ENCODE measurements around the gene GABRP. TPM values are rescaled to one million over a fixed set of nuclear protein-coding genes. Genes with fewer than 3 reads are reported as not detected.

GABRP gene
- total RNA-seq, 1 experiment from 2014 or later, result not detected

- Mint-ChIP-seq H3K27me3 (ENCODE audit: insufficient read depth, unreplicated experiment) (no peaks in the 10 kb centered on the region), H3K9me3 (ENCODE audit: unreplicated experiment) (peaks cover 27% of the 10 kb centered on the region), H3K27ac (ENCODE audit: low read depth, unreplicated experiment) (no peak overlapping the region), H3K4me1 (ENCODE audit: insufficient read depth, unreplicated experiment) (peaks cover 24% of the 10 kb centered on the region), H3K36me3 (ENCODE audit: insufficient read depth, unreplicated experiment) (no peaks in the 10 kb centered on the region), H3K4me3 (ENCODE audit: unreplicated experiment) (peak overlapping the region; percentile 68)
- BruUV-seq (replicated peaks), result no TSS peak
- TF ChIP-seq, protein P1, sequence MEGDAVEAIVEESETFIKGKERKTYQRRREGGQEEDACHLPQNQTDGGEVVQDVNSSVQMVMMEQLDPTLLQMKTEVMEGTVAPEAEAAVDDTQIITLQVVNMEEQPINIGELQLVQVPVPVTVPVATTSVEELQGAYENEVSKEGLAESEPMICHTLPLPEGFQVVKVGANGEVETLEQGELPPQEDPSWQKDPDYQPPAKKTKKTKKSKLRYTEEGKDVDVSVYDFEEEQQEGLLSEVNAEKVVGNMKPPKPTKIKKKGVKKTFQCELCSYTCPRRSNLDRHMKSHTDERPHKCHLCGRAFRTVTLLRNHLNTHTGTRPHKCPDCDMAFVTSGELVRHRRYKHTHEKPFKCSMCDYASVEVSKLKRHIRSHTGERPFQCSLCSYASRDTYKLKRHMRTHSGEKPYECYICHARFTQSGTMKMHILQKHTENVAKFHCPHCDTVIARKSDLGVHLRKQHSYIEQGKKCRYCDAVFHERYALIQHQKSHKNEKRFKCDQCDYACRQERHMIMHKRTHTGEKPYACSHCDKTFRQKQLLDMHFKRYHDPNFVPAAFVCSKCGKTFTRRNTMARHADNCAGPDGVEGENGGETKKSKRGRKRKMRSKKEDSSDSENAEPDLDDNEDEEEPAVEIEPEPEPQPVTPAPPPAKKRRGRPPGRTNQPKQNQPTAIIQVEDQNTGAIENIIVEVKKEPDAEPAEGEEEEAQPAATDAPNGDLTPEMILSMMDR (IDR thresholded peaks at IDR 0.05; ENCODE audit: unreplicated experiment), result no peak
- no peak for DNase-seq (ENCODE audit: unreplicated experiment)
- ChIA-PET CTCF (interaction anchor here (0.7 to 1.7 kb wide), 4 partner anchors 11 to 436 kb away, joined by 3 to 5 read pairs (median 4); no protein-coding TSS in a partner anchor), POLR2A (interaction anchor here (0.6 to 0.8 kb wide), 3 partner anchors 16 to 529 kb away, joined by 3 to 5 read pairs (median 3); no protein-coding TSS in a partner anchor)
- intact Hi-C loops (cut with micrococcal nuclease), result loop anchor here (5.0 kb wide), 2 partner anchors 47 to 103 kb away; no protein-coding TSS in a partner anchor
Observed at GRCh38 chr5:170860415-170860814, 76.9 kb downstream of the GABRP start.

DNA sequence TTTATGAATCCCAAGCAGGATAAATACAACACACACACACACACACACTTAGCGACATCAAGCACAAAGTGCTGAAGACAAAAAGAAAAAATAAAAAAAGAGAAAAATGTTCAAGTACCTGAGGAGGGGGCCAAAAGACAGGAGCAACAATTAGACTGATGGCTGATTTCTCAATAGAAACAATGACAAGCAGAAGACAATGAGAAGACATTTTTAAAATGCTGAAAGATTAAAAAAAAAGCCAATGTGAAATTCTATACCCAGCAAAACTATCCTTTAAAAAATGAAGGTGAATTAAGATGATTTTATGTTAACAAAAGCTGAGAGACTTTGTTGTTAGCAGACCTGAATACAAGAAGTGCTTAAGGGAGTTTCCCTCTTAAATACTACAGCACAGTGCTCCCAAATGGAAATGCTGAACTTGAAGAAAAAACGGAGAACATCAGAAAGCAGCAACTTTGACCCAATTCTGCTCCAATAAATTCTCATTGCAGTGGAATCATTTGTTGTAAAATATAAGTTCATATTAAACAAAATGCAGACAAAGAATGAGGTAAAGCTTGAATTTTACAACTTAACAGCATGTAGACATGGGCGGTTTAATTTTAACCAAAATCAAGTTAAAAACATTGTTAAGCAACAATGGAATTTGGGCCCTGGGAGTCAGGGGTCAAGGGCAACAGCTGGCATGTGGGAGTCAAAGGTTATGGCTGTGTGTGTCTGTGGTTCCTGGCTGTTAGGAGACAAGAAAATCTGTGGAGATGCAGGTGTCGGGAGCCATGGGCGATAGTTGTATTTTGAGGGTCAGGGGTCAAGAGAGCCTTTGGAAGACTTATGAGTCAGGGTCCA, 77.5 kb downstream of the GABRP start:
- TF ChIP-seq, protein P1 (IDR thresholded peaks at IDR 0.05; ENCODE audit: unreplicated experiment), result no peak
- intact Hi-C loops (cut with micrococcal nuclease), result loop anchor here (5.0 kb wide), 2 partner anchors 46 to 104 kb away; no protein-coding TSS in a partner anchor
- no peaks in the 10 kb centered on the region for H3K36me3 Mint-ChIP-seq (ENCODE audit: insufficient read depth, unreplicated experiment)
- peak overlapping the region; percentile 74 for H3K27ac Mint-ChIP-seq (ENCODE audit: low read depth, unreplicated experiment)
- peaks cover 27% of the 10 kb centered on the region for H3K9me3 Mint-ChIP-seq (ENCODE audit: unreplicated experiment)
- peaks cover 24% of the 10 kb centered on the region for H3K4me1 Mint-ChIP-seq (ENCODE audit: insufficient read depth, unreplicated experiment)
- CTCF ChIA-PET, result interaction anchor here (0.7 to 1.7 kb wide), 4 partner anchors 12 to 436 kb away, joined by 3 to 5 read pairs (median 4); no protein-coding TSS in a partner anchor
- DNase-seq (ENCODE audit: unreplicated experiment), result no peak
- peak overlapping the region; percentile 68 for H3K4me3 Mint-ChIP-seq (ENCODE audit: unreplicated experiment)
- POLR2A ChIA-PET, result interaction anchor here (0.6 to 0.8 kb wide), 3 partner anchors 16 to 529 kb away, joined by 3 to 5 read pairs (median 3); no protein-coding TSS in a partner anchor
- H3K27me3 Mint-ChIP-seq (ENCODE audit: insufficient read depth, unreplicated experiment), result no peaks in the 10 kb centered on the region
- no TSS peak for BruUV-seq (replicated peaks)

- CTCF ChIA-PET, result interaction anchor here (0.6 to 1.7 kb wide), 2 partner anchors 45 to 52 kb away, joined by 3 to 5 read pairs; no protein-coding TSS in a partner anchor
- Mint-ChIP-seq H3K9me3 (ENCODE audit: unreplicated experiment) (peaks cover 27% of the 10 kb centered on the region), H3K36me3 (ENCODE audit: insufficient read depth, unreplicated experiment) (no peaks in the 10 kb centered on the region), H3K4me3 (ENCODE audit: unreplicated experiment) (peak overlapping the region; percentile 68), H3K4me1 (ENCODE audit: insufficient read depth, unreplicated experiment) (peaks cover 24% of the 10 kb centered on the region), H3K27ac (ENCODE audit: low read depth, unreplicated experiment) (peak overlapping the region; percentile 74), H3K27me3 (ENCODE audit: insufficient read depth, unreplicated experiment) (no peaks in the 10 kb centered on the region)
- intact Hi-C loops (cut with micrococcal nuclease), result loop anchor here (5.0 kb wide), 2 partner anchors 46 to 104 kb away; no protein-coding TSS in a partner anchor
- POLR2A ChIA-PET, result no interaction called here
- no TSS peak for BruUV-seq (replicated peaks)
- DNase-seq (ENCODE audit: unreplicated experiment), result no peak
- TF ChIP-seq, protein P1 (IDR thresholded peaks at IDR 0.05; ENCODE audit: unreplicated experiment), result no peak
Observed at GRCh38 chr5:170861667-170861916, 78.1 kb downstream of the GABRP start.

All from MCF 10A (cell line).